MM.1S (cell line): ENCODE results near the gene ZRANB1.

Experiments used
- CTCF ChIP-seq: fragments of 300-600 bp; sonication (generic); IDR thresholded peaks from 2 replicates; pipeline ENCODE4 v1.5.1; 2016; ENCODE audit warnings: antibody characterized with exemption, low read length, mixed read lengths
- EZH2 ChIP-seq: fragments of 300-600 bp; sonication (generic); optimal IDR thresholded peaks from 2 replicates; pipeline ENCODE3; 2017; ENCODE audit warnings: low read depth, mild to moderate bottlenecking, antibody characterized with exemption, low read length, mixed read lengths

- TF ChIP-seq EZH2 (no peak), CTCF (no peak)
Observed at GRCh38 chr10:124928087-124928486, 13.8 kb upstream of the ZRANB1 start.
